ENCODE measurements around the gene CRYBA2.
A peak's percentile ranks its signal among the peaks of the same experiment; 100 is the strongest.

The CRYBA2 gene

DNA sequence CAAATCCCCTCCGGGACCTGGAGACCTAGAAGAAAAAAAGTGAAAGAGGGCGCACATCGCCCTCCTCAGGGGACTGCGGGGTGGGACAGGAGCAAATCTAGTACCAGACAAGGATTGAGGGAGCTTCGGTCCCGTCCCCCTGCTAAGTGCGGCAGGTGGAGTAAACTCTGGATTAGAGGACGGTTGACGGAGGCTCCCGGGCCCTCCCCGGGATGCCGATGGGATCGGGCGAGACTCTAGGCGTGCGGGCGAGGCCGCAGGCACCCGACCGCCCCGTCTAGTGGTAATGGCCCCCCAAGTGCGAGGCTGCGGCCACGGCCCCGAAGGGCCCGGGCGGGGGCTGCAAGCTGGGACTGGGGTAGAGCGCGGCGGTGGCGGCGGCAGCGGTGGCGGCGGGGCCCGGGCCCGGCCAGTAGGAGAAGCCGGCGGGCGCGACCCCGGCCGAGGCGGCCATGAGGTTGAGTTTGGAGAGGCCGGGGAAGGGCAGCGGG lies 11.8 kb downstream of the CRYBA2 start:
- DNase-seq, result no peak

DNA sequence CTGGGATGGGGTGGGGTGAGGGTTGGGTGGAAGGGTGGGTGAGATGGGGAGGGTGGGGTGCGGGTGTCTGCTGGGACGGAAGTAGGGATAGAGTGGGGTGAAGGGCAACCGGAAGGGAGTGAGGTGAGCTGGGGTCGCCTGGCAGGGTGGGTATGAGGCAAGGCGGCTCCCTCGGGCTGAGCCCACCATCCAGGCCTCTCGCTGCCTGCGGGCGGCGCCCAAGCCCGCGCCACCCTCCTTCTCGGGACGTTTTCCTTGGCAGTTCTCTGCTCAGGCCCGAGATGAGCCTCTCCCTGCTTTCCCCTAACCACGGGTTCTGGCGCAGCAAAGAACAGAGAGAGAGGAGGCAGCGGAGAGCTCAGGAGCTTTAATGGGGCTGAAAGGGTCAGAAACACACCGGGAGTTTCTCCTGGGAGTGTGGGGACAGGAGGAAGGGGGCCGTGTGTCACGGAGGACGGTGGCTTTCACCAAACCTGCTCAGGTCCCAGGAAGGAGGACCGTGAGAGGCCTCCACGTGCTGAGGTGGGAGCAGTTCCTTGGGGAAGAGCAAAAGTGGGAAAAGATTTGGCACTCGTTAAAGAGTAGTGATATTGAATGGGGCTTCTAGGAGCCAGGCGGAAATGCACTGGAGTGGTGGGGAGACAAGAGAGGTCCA lies 12.4 kb downstream of the CRYBA2 start:
- DNase-seq, result no peak

DNA sequence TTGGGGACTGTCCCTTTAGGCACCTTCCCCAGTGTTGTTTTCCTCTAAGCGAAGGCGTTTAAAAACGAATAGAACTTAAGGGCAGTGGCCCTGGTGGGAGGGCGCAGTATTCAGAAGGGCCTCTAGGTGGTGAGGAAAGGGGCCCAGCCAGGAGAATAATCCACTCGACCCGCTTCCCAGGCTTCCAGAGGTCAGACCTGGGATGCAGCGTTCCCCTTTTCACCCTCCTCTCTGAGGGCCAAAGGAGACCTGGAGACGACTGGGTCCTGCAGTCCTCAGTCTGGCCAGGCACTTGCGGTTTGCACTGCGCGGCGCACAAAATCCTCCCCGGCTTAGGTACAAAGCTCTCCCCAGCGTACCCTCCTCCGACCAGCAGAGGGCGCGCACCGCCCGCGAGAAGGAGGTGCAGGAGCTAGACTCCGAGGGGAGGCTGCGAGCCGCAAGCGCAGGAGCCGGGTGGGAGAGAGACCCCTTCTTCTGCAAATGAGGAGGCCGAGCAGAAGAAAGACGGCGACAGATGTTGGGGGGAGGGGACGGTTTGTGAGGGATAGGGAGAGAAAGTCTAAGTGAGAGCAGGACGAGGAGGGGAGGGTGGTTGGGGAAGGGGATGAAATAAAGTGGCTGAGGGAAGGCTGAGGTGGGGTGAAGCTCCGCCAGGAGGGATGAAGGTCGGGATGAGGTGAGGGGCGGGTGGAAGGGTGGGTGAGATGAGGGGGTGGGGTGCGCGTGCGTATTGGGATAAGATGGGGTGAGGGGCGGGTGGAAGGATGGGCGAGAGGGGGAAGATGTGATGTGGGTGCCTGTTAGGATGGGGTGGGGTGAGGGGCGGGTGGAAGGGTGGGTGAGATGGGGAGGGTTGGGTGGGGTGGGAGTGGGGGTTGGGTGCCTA lies 13.1 kb downstream of the CRYBA2 start:
- peak; percentile 76 for DNase-seq

DNA sequence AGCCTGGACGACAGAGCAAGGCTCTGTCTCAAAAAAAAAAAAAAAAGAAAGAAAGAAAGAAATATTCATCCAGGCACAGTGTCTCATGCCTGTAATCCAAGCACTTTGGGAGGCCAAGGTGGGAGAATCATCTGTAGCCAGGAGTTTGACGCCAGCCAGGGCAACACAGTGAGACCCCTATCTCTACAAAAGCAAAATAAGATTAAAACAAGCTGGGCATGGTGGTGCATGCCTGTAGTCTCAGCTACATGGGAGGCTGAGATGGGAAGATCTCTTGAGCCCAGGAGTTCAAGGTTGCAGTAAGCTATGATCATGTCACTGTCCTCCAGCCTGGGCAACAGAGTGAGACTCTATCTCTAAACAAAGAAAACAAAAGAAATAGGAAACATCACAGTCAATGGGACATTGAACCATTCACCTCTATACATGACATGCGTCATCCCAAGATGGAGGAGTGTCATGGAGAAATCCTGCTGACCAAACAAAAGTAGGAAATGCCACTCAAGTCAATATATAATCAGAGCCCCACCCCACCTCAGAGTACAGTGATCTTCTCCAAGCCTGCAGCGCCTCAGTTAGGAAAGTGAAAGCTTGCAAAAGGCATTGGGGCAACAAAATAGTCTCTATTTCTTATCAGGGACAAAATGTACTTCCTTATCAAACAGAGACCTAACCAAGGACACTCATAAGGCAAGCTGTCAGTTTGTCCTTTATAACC lies 18.0 kb downstream of the CRYBA2 start:
- DNase-seq, result no peak

GRCh38 chr2:218970894-218971293 lies 22.3 kb downstream of the CRYBA2 start:
- DNase-seq, result no peak

DNA sequence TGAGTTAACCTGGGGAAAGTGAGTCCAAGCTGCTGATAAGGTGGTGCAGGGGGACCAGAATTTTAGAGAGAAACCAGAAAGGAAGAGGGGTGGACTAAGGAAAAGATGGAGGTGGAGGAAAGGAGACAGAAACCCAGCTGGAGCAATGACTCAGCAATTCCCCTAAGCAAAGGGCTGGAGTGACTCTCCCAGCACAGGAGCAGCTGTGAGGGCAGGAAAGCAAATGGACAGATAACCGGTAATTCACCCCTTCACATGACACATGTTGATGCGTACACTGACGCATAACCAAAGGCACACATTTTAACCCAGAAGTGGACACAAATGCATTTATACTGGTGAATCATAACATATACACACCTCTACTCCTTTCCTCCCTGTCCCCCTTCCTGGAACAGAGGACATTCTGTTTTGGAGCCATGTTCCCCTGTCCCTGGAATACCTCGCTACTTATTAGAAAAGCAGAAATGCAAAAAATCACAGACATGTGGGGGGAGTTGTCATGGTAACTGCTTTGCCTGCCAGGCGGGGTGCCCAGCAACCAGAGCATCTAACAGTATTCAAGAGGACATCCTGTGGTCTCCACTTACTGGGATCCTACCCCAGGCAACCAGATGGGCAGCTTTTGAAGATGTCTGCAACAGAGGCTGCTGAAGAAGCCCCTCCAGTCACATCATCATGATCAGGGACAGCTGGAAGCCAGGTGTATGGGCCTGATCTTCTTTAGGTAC lies 29.0 kb downstream of the CRYBA2 start:
- DNase-seq, result no peak

DNA sequence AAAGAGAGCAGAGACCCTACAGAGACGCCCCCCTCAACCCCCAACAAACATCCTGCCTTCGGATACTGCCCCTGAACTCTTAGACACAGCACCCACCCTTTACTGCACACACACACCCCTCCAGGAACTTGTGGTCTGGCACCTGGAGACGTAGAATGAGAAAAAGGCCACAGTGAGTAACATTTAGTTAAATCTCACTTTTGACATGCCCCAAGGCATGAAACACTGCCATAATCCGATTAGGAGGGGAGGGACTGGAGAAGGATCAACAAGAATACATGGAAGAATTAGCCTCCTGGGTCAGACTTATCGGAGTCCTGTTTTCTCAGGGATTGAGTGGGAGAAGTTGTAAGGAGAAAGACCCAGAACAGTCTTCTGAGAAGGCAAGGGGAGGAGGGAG lies 29.6 kb downstream of the CRYBA2 start:
- no peak for DNase-seq

DNA sequence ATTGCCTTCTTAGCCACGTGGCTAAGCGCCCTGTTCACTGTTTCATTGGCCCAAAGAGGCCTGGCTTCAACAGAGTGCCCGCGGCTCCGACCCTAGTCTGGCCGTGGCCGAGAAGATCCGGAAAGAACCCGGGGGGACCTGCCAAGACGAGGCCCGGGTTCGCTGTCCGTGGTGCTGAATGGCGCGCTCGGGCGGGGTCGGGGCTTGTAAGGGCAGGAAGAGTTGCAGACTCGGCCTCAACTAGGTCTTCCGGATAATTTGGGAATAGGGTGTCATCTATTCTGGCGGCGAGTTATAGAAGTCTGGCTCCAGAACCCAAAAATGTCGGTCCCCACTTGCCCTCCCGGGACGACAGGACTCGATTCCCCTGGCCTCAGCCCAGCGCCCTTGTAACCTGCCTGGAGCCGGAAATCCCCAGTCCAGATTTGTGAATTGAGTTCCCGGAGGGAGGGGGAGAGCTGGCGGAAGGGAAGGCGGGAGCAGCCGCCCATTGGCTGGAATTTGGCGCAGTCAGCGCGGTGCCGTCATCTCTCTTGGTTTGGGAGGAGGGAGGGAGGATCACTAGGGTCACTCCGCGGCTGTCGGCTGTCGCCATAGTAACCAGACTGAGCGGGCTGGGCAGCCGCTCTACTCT lies 30.2 kb downstream of the CRYBA2 start:
- peak; percentile 44 for DNase-seq

DNA sequence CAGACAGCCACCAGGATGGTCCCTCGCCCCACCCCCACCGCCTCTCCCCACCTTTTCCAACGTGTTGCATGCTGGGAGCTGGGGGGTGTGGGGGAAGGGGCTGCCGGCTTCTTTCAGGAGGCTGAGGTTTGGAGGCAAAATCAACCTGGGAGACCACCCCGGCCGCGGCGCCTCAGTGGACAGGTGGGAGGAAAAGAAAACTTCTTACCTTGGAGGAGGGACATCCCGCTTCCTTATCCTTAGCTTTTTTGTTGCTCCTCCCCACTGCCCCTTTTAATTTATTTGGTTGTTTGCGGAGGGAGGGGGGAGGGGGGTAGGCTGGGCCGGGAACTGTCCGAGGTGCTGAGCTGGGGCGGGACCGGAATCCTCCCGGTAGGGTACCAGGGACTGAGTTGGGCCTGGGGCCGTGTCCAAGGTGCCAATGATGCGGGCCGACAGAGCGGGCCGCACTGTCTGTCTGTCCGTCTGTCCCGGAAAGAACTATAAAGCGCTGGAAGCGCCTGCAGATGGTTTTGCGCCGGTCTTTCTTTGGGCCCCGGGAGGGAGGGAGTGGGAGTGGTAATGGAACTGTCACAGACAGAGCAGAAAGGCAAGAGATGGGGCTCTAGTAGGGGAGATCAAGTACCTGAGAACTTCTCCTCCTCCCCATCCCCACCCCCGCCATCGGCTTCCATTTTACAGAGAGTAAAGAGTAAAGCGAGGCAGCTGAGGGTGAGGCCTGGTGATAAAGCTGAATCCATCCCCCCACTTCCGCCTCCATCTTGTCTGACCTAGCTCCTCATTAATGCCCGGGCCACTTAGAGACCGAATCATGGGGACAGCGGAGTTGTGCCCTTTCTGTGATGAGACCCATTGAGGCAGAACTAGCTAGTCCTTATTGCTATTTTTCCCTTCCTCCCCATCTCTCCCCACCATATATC lies 31.3 kb downstream of the CRYBA2 start:
- DNase-seq, result no peak

- no peak for DNase-seq
Measured at GRCh38 chr2:218961229-218961628, 32.0 kb downstream of the CRYBA2 start.

- DNase-seq, result no peak
Measured at GRCh38 chr2:218960309-218961165, 32.7 kb downstream of the CRYBA2 start.

DNA sequence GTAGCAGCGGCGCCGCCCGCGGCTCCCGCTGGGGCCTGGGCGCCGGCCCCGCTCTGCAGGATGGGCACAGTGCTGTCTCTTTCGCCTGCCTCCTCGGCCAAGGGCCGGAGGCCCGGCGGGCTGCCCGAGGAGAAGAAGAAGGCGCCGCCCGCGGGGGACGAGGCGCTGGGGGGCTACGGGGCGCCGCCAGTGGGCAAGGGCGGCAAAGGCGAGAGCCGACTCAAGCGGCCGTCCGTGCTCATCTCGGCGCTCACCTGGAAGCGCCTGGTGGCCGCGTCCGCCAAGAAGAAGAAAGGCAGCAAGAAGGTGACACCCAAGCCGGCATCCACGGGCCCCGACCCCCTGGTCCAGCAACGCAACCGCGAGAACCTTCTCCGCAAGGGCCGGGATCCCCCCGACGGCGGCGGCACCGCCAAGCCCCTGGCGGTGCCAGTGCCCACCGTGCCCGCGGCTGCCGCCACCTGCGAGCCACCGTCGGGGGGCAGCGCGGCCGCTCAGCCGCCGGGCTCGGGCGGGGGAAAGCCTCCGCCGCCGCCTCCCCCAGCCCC lies 33.4 kb downstream of the CRYBA2 start:
- no peak for DNase-seq

DNA sequence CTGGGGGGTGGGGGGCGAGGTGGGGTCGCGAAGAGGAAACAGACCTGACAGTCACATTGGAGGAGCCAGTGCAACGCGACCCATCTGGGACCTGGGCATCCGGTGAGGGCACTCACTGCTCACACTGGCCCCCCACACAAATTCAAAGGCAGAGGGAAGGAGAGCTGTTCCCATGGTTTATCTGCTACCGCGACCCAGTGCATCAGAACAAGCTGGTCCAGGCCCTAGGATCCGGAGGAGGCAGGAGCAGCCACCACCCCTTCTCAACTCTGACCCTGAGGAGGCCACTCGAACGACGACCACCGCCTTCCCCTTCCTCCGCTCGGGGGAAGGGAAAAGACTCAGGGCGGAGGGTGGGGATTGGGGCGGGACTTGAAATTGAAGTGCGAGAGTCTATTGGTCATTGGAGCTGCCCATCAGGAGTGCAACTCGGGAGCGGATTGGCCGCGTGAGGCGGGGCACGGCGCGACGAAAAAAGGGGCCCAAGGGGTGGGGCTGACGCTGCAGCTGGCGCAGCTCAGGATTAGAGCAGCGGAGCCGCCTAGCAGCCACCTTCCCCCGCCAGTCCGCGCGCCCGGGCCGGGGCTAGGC lies 34.0 kb downstream of the CRYBA2 start, which contains the start of gene CDK5R2:
Gene CDK5R2, plus strand, starts transcription at position 526 of the 591 bp plus-strand sequence. CDS start 155 bp downstream, outside the sequence.
- peak; percentile 78 for DNase-seq

DNA sequence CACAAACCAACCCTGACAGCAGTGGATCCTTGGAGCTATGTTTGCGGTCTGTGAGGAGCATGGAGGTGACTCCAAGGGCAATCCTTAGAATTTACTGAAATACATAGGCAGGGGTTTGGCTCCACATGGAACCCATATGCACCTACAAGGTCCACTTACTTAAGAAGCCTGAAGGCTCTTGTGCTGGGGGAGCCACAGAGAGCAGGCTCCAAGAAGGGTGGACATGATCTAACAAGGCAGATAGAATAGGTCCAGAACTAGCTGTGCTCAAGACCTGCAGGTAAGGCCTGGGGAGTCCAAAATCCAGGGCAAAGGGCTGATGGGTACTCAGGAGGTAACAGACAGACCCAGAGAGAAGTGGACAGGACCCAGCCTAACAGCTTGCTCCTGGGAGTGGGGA lies 34.9 kb downstream of the CRYBA2 start:
- DNase-seq, result no peak

DNA sequence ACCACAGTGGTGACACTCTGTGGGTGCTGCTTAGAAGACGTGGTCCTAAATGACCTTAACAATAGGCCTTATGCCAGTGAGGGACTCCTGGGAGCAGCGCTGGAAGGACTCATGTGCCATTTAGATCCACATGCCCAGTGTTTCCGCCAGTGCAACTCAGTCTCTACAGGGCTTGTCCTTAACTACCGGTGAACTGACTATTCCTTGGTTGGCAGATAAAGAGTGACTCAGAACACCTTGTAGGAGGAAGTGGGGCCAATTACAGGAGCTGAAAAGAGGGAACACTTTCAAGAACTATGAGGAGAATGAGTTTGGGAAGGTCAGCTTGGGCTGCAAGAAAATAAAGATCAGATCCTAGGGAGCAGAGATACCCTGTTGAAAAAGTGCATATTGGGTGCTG lies 35.6 kb downstream of the CRYBA2 start:
- no peak for DNase-seq

GRCh38 chr2:218956039-218956438 lies 37.2 kb downstream of the CRYBA2 start:
- DNase-seq, result no peak

GRCh38 chr2:218954541-218955300 lies 38.5 kb downstream of the CRYBA2 start:
- DNase-seq, result no peak

GRCh38 chr2:218953366-218953954 lies 39.8 kb downstream of the CRYBA2 start:
- no peak for DNase-seq
